HG03159 (cell line): Measurements from ENCODE around the gene ATF5.

ENCODE experiments used
- ATAC-seq: cut with Tn5 transposase; IDR thresholded peaks from one replicate; pipeline ENCODE4 v1.9.1; 2021; ENCODE audit warnings: mild to moderate bottlenecking, moderate library complexity; ENCODE audit not compliant: unreplicated experiment

ATF5 gene

GRCh38 chr19:49929121-49929610, at the start of gene ATF5, which contains the start of gene NUP62:
ATF5 (plus strand) TSS chr19:49929205; CDS start chr19:49930851, 1,646 bp downstream.
NUP62 (minus strand) TSS chr19:49929504; CDS start chr19:49909807, 19,697 bp downstream.
- peak; percentile 54 for ATAC-seq

- no peak for ATAC-seq
Observed at GRCh38 chr19:49879243-49879963, 49.6 kb upstream of the ATF5 start.

- no peak for ATAC-seq
Observed at GRCh38 chr19:49880162-49880869, 48.7 kb upstream of the ATF5 start.

- ATAC-seq: no peak
Observed at GRCh38 chr19:49881186-49881585, 47.8 kb upstream of the ATF5 start.

GRCh38 chr19:49881672-49882394, 47.2 kb upstream of the ATF5 start:
- ATAC-seq: no peak

GRCh38 chr19:49882643-49883042, 46.4 kb upstream of the ATF5 start:
- ATAC-seq: no peak

- no peak for ATAC-seq
Observed at GRCh38 chr19:49883094-49883493, 45.9 kb upstream of the ATF5 start.

- ATAC-seq: no peak
Observed at GRCh38 chr19:49884109-49884508, 44.9 kb upstream of the ATF5 start.

- ATAC-seq: no peak
Observed at GRCh38 chr19:49884760-49885159, 44.2 kb upstream of the ATF5 start.

- no peak for ATAC-seq
Observed at GRCh38 chr19:49887037-49887664, 41.9 kb upstream of the ATF5 start.

GRCh38 chr19:49887665-49888509, 41.1 kb upstream of the ATF5 start:
- no peak for ATAC-seq

- no peak for ATAC-seq
Observed at GRCh38 chr19:49888510-49888824, 40.5 kb upstream of the ATF5 start.

GRCh38 chr19:49889038-49889686, 39.8 kb upstream of the ATF5 start:
- no peak for ATAC-seq

GRCh38 chr19:49889687-49890348, 39.2 kb upstream of the ATF5 start:
- ATAC-seq: no peak

GRCh38 chr19:49890349-49891311, 38.4 kb upstream of the ATF5 start:
- no peak for ATAC-seq

- ATAC-seq: no peak
Observed at GRCh38 chr19:49891393-49891792, 37.6 kb upstream of the ATF5 start.

GRCh38 chr19:49892716-49893115, 36.3 kb upstream of the ATF5 start:
- ATAC-seq: no peak

- no peak for ATAC-seq
Observed at GRCh38 chr19:49894011-49894664, 34.9 kb upstream of the ATF5 start.
